AG20443 (cell line): Measurements from ENCODE around the gene BPI.
"Not testable (repeated sequence)": the region's sequence is repeated elsewhere in the genome, so short reads cannot be mapped to it uniquely, and the experiment has no call there.

Experiments
- DNase-seq: peaks from one replicate; pipeline ENCODE4 v3.0.0; 2012; ENCODE audit warnings: low spot score, mixed read lengths

BPI gene

DNA sequence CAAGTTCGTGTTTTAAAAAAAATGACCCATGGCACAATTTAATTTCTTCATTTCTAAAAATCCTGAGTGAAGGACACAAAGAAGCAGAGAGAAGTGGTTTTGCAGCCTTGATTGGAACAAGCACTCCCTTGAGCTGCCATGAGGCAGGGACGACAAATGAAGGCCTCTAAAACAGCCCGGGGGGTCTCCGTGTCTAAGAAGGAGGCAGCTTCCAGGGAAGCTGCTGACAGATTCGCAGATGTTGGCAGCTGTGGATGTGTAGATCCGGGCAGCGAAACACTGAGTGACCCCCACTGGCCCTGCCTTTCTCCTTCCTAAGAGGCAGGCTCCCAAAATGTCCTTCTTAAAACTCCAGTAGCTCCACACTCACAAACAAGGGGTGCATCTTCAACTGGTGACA, 32.8 kb downstream of the BPI start:
- DNase-seq, result no peak

DNA sequence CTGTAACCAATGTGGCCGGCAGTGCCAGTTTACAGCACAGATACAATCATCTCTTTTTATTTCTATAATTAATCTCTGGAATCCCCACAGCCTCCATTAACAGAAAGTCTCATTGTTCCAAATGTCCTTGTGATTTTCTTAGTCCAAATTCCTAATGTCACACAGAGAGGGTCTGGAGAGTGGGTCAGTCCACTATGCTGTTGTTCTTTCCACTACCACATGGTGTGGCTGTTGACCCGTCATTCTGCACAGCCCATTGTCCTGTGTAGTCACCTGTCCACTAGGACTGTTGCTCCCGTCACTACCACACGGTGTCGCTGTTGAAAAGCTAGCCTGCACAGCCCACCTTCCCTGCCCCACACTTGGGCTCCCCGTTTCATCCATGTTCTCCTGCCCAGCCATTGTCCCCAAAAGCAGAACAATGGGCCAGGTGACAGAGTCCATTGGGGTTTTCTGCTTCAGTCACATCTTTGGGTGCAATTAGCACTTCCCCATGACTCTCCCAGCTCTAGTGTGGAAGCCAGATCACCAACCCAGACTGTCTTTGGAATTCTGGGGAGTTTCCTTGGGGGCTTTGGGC, 33.7 kb downstream of the BPI start:
- DNase-seq, result no peak

- DNase-seq, result no peak
Observed at GRCh38 chr20:38338849-38339520, 35.0 kb downstream of the BPI start.

- not testable (repeated sequence) for DNase-seq
Observed at GRCh38 chr20:38339521-38339896, 35.6 kb downstream of the BPI start.

GRCh38 chr20:38339997-38340396, 36.0 kb downstream of the BPI start:
- no peak for DNase-seq

DNA sequence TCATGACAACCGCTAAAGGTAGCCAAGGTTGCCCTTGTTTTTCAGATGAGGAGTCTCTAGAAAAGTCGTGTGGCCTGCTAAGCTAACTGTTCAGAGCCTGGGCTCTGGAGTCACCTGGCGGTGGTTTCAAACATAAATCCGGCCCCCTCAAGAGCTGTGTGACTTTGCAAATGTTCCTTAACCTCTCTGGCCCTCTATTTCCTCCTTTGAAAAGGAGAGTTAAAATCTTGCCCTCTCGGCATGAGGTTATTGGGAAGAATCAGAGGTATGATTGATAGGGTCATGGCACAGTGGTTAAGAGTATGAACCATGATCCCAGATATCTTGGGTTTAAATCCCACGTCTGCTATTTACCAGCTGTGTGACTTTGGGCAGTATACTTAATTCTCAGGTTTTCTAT, 36.7 kb downstream of the BPI start:
- DNase-seq, result no peak

DNA sequence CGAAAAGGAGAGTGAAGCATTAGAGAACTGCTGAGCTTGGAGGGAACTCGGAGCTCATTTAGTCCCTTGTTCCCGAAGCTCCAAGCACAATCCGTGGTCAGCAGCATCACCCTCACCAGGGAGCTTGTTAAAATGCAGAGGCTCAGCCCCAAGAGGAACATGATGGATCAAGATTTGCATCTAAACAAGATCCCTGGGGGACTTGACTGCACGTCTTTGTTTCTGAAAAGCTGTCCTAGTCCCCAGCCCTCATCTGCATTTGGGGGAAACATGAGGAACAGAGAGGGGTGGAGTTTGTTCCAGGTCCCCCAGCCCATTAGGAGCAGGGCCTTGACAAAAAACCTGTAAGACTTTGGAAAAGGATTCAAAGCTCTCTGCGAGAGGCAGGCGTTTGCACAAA, 38.3 kb downstream of the BPI start:
- no peak for DNase-seq

- no peak for DNase-seq
Observed at GRCh38 chr20:38342713-38343310, 38.9 kb downstream of the BPI start.

DNA sequence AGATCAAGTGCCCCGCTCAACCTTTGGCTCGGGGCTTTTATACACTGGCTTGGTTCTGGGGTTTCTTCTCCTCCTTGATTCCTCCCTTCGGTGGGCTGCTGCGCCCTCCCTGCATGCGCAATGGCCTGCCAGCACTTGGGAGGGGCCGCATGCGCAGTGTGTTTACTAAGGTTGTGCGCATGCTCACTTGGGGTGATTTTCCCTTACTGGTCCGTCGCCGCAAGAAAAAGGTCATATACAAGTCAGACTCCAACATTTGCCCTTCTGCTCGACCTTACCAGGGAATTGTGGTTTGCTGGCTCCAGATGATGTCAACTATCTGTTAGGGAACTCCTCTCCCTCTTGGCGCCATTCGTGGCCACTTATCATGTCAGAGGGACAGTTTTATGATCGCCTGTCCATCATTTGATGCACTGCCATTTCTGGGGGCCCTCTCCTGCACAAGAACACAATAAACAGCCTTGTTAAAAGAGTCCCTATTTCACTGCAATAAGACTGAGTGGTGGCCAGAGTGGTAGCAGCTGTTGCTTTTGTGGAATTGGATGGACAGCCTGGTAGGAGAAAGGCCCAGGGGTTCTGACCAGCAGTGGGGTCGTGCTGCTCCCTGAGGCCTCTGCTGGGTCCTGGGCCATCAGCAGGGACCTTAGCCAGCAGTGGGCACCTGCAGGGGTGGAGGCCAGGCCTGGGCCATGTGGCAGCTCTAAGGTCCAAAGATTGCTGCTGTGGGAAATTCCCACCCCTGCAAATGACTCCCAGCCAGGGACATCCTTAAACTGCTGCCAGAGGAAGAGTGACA, 39.6 kb downstream of the BPI start:
- DNase-seq, result peak; percentile 26

DNA sequence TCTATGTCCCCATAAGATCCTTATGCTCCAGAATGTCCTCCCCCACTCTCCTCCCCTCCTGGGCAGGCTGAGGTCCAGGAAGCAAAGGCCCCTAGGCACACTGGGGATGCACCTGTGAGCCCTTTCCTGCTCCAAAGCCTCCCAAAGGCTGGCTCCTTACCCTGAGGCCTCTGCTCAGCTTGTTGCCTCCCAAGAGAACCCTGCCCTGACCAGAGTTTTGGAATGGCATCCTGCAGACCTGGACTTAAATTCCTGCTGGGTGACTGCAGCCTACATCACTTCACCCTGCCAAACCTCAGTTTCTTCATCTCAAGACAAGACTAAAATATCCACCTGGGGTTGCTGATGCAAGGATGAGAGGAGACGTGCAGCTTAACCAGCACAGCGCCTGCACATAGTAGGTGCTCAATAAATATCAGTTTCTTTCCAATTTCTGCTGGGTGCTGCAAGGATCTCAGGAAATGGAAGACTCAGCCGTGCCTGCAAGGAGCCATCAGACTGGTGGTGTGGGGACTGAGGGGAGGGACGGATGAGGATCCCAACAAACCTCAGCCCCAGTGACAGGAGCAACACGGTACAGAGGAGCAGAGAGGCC, 40.2 kb downstream of the BPI start:
- DNase-seq, result no peak

- DNase-seq, result no peak
Observed at GRCh38 chr20:38345643-38346042, 41.7 kb downstream of the BPI start.

- no peak for DNase-seq
Observed at GRCh38 chr20:38346247-38346651, 42.3 kb downstream of the BPI start, which contains the start of gene LBP. Gene LBP (plus strand): TSS chr20:38346482. CDS start chr20:38346517, 35 bp downstream.

- DNase-seq, result no peak
Observed at GRCh38 chr20:38346741-38347140, 42.8 kb downstream of the BPI start.

DNA sequence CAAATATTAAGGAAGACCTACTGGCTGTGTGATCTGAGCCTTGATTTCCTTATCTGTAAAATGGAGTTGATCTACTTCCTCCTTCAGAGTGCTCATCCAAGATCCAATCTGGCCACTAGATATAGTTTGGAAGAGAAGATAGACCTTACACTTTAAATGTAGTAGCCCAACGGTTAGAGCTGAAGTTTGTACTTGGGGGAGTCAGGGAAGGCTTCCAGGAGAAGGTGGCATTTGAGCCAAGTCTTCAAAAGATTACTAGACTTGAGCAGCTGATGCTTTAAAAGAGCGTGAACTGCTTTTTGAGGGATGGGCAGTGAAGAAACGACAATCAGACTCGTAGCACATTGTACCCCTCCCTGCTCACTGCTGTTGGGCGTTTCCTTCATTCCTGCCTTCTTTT, 45.9 kb downstream of the BPI start:
- DNase-seq, result no peak

- no peak for DNase-seq
Observed at GRCh38 chr20:38350879-38351775, 47.2 kb downstream of the BPI start.

GRCh38 chr20:38353316-38353715, 49.4 kb downstream of the BPI start:
- DNase-seq, result no peak

GRCh38 chr20:38354227-38354626, 50.3 kb downstream of the BPI start:
- DNase-seq, result no peak

- DNase-seq, result no peak
Observed at GRCh38 chr20:38355161-38356012, 51.4 kb downstream of the BPI start.

- DNase-seq, result no peak
Observed at GRCh38 chr20:38357653-38358207, 53.8 kb downstream of the BPI start.

- DNase-seq, result no peak
Observed at GRCh38 chr20:38358556-38358955, 54.6 kb downstream of the BPI start.
